ENCODE data around the gene ARHGAP4. TPM values are rescaled to one million over a fixed set of nuclear protein-coding genes. Genes with fewer than 3 reads are reported as not detected.

ARHGAP4 gene
- polyA plus RNA-seq, 3 donors = 51.5 to 508 (median 64.4) TPM

- Mint-ChIP-seq H3K27ac (no peak overlapping the region), H3K4me3 (no peak overlapping the region), H3K27me3 (ENCODE audit: low read depth in 3 of 3) (peaks cover 7 to 39% (median 18%) of the 10 kb centered on the region in 3 donors), H3K9me3 (peaks cover 0 to 10% (median 0%) of the 10 kb centered on the region in 7 donors), H3K36me3 (no peaks in the 10 kb centered on the region), H3K4me1 (no peaks in the 10 kb centered on the region)
- Histone ChIP-seq H4K20me1 (ENCODE audit: insufficient read depth, low read length) (no peaks in the 10 kb centered on the region), H3K36me3 (replicated peaks in 1 of 2; ENCODE audit: control insufficient read depth in 1 of 2, insufficient read depth in 2 of 2, low read length in 2 of 2) (no peaks in the 10 kb centered on the region), H3K79me2 (ENCODE audit: insufficient read depth, low read length) (no peaks in the 10 kb centered on the region), H3K9me3 (replicated peaks in 1 of 2; ENCODE audit: control insufficient read depth in 1 of 2, insufficient read depth in 1 of 2, low read length in 2 of 2) (no peaks in the 10 kb centered on the region), H2AFZ (ENCODE audit: insufficient read depth, low read depth, low read length, poor library complexity, severe bottlenecking) (no peak overlapping the region), H3K4me2 (replicated peaks; ENCODE audit: extremely low read depth, low read length, poor library complexity, severe bottlenecking) (no peak overlapping the region), H3K4me3 (replicated peaks in 1 of 3; ENCODE audit: low read depth in 2 of 3, low read length in 3 of 3) (no peak overlapping the region), H3K4me1 (ENCODE audit: control insufficient read depth in 1 of 2, insufficient read depth in 2 of 2, low read length in 2 of 2) (no peaks in the 10 kb centered on the region), H3K27ac (ENCODE audit: low read depth in 1 of 2, low read length in 2 of 2) (no peak overlapping the region), H3K9ac (ENCODE audit: insufficient read depth, low read length, poor library complexity, severe bottlenecking) (no peak overlapping the region), H3K27me3 (ENCODE audit: control insufficient read depth in 2 of 2, insufficient read depth in 2 of 2, low read length in 2 of 2) (no peaks in the 10 kb centered on the region)
- no peak for TF ChIP-seq CTCF (IDR thresholded peaks at IDR 0.05)
- 85% methylated on average over 2 of the region's 13 CpGs for WGBS (ENCODE audit: insufficient coverage)
- intact Hi-C loops (cut with micrococcal nuclease) = no loop called here
- no peak for DNase-seq
Observed at GRCh38 chrX:153867671-153868070, 58.4 kb downstream of the ARHGAP4 start.

GRCh38 chrX:153867139-153867538 is 58.9 kb downstream of the ARHGAP4 start:
- H2AFZ ChIP-seq (ENCODE audit: insufficient read depth, low read depth, low read length, poor library complexity, severe bottlenecking) = no peak overlapping the region
- DNase-seq = no peak
- Mint-ChIP-seq H3K4me1 (no peaks in the 10 kb centered on the region), H3K9me3 (peaks cover 0 to 10% (median 0%) of the 10 kb centered on the region in 7 donors), H3K36me3 (no peaks in the 10 kb centered on the region), H3K27ac (no peak overlapping the region), H3K4me3 (no peak overlapping the region), H3K27me3 (ENCODE audit: low read depth in 3 of 3) (peaks cover 9 to 37% (median 15%) of the 10 kb centered on the region in 3 donors)
- no peak overlapping the region for H3K4me2 ChIP-seq (replicated peaks; ENCODE audit: extremely low read depth, low read length, poor library complexity, severe bottlenecking)
- no peaks in the 10 kb centered on the region for H4K20me1 ChIP-seq (ENCODE audit: insufficient read depth, low read length)
- no peak overlapping the region for H3K27ac ChIP-seq (ENCODE audit: low read depth in 1 of 2, low read length in 2 of 2)
- no peaks in the 10 kb centered on the region for H3K9me3 ChIP-seq (replicated peaks in 1 of 2; ENCODE audit: control insufficient read depth in 1 of 2, insufficient read depth in 1 of 2, low read length in 2 of 2)
- intact Hi-C loops (cut with micrococcal nuclease) = no loop called here
- no peaks in the 10 kb centered on the region for H3K27me3 ChIP-seq (ENCODE audit: control insufficient read depth in 2 of 2, insufficient read depth in 2 of 2, low read length in 2 of 2)
- no peak overlapping the region for H3K4me3 ChIP-seq (replicated peaks in 1 of 3; ENCODE audit: low read depth in 2 of 3, low read length in 3 of 3)
- no CpG with 5 or more reads among the region's 9 CpGs for WGBS (ENCODE audit: insufficient coverage)
- H3K36me3 ChIP-seq (replicated peaks in 1 of 2; ENCODE audit: control insufficient read depth in 1 of 2, insufficient read depth in 2 of 2, low read length in 2 of 2) = no peaks in the 10 kb centered on the region
- no peak overlapping the region for H3K9ac ChIP-seq (ENCODE audit: insufficient read depth, low read length, poor library complexity, severe bottlenecking)
- H3K79me2 ChIP-seq (ENCODE audit: insufficient read depth, low read length) = no peaks in the 10 kb centered on the region
- no peak for TF ChIP-seq CTCF (IDR thresholded peaks at IDR 0.05)
- H3K4me1 ChIP-seq (ENCODE audit: control insufficient read depth in 1 of 2, insufficient read depth in 2 of 2, low read length in 2 of 2) = no peaks in the 10 kb centered on the region
